ENCODE results near the gene PITPNC1.
"Not testable (repeated sequence)": the region's sequence is repeated elsewhere in the genome, so short reads cannot be mapped to it uniquely, and the experiment has no call there.

Gene PITPNC1

GRCh38 chr17:67401106-67401505 is 24.0 kb downstream of the PITPNC1 start:
- DNase-seq (ENCODE audit: low read depth in 2 of 2) = no peak
- H3K4me3 ChIP-seq (replicated peaks in 1 of 2; ENCODE audit: low read depth in 2 of 2, low read length in 2 of 2) = no peak overlapping the region
- TF ChIP-seq, protein P1, sequence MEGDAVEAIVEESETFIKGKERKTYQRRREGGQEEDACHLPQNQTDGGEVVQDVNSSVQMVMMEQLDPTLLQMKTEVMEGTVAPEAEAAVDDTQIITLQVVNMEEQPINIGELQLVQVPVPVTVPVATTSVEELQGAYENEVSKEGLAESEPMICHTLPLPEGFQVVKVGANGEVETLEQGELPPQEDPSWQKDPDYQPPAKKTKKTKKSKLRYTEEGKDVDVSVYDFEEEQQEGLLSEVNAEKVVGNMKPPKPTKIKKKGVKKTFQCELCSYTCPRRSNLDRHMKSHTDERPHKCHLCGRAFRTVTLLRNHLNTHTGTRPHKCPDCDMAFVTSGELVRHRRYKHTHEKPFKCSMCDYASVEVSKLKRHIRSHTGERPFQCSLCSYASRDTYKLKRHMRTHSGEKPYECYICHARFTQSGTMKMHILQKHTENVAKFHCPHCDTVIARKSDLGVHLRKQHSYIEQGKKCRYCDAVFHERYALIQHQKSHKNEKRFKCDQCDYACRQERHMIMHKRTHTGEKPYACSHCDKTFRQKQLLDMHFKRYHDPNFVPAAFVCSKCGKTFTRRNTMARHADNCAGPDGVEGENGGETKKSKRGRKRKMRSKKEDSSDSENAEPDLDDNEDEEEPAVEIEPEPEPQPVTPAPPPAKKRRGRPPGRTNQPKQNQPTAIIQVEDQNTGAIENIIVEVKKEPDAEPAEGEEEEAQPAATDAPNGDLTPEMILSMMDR (IDR thresholded peaks at IDR 0.05; ENCODE audit: low read depth, low read length) = no peak

GRCh38 chr17:67401598-67402504 is 24.8 kb downstream of the PITPNC1 start:
- DNase-seq (ENCODE audit: low read depth in 2 of 2) = no peak
- TF ChIP-seq, protein P1 (IDR thresholded peaks at IDR 0.05; ENCODE audit: low read depth, low read length) = no peak
- H3K4me3 ChIP-seq (replicated peaks in 1 of 2; ENCODE audit: low read depth in 2 of 2, low read length in 2 of 2) = no peak overlapping the region

DNA sequence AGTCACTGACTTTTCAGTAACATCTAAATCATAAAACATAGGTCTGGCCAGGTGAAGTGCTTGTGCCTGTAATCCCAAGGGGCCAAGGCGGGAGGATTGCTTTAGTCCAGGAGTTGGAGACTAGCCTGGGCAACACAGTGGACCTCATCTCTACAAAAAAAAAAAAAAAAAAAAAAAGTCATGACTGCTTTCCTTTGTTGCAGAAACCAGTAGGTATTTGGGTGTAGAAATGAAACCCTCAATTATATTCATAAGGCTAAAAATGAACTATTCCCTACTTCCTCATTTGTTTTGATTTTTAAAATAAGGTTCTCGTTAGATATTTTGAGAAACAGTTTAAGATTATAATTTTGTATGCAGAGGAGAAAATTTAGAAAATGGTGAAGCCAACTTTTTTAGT is 26.0 kb downstream of the PITPNC1 start:
- H3K4me3 ChIP-seq (replicated peaks in 1 of 2; ENCODE audit: low read depth in 2 of 2, low read length in 2 of 2) = no peak overlapping the region
- TF ChIP-seq, protein P1 (IDR thresholded peaks at IDR 0.05; ENCODE audit: low read depth, low read length) = no peak

GRCh38 chr17:67403483-67403882 is 26.4 kb downstream of the PITPNC1 start:
- DNase-seq (ENCODE audit: low read depth in 2 of 2) = no peak
- TF ChIP-seq, protein P1 (IDR thresholded peaks at IDR 0.05; ENCODE audit: low read depth, low read length) = no peak
- no peak overlapping the region for H3K4me3 ChIP-seq (replicated peaks in 1 of 2; ENCODE audit: low read depth in 2 of 2, low read length in 2 of 2)

More for the DNA sequence above, 26.0 kb downstream of the PITPNC1 start:
- DNase-seq (ENCODE audit: low read depth in 2 of 2) = no peak

DNA sequence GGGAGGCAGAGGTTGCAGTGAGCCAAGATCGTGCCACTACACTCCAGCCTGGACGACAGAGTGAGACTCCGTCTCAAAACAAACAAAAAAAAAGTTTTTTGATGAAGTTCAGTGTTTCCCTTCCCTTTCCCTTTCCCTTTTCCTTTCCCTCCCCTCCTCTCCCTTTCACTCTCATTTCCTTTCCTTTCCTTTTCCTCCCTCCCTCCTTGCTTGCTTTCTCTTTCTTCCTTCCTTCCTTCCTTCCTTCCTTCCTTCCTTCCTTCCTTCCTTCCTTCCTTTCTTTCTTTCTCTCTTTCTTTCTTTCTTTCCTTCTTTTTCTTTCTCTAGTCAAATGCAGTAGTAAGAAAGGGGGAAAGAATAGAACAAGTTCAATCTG is 31.4 kb downstream of the PITPNC1 start:
- not testable (repeated sequence) for H3K4me3 ChIP-seq (replicated peaks in 1 of 2; ENCODE audit: low read depth in 2 of 2, low read length in 2 of 2); DNase-seq (ENCODE audit: low read depth in 2 of 2)

DNA sequence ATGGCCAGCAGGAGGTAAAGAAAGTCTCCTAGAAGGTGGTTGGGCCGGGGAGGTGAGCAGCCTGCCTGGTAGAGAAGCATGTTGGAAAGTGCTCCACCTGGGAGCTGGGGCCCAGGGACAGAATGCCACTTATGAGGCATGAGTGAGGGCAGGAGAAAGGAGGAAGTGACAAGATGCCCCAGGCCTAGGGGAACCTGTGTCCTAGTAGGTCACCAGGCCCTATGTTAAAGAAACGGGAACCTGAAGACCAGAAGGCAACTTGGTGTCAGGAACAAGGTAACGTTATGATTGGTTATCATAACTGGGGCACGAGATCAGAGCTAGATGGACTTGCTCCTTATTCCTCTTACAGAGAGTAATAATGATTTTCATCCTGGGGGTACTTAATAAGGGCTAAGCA is 34.3 kb downstream of the PITPNC1 start:
- no peak for DNase-seq (ENCODE audit: low read depth in 2 of 2)
- TF ChIP-seq, protein P1 (IDR thresholded peaks at IDR 0.05; ENCODE audit: low read depth, low read length) = no peak
- no peak overlapping the region for H3K4me3 ChIP-seq (replicated peaks in 1 of 2; ENCODE audit: low read depth in 2 of 2, low read length in 2 of 2)

GRCh38 chr17:67412032-67412431 is 35.0 kb downstream of the PITPNC1 start:
- DNase-seq (ENCODE audit: low read depth in 2 of 2) = no peak
- TF ChIP-seq, protein P1 (IDR thresholded peaks at IDR 0.05; ENCODE audit: low read depth, low read length) = no peak
- no peak overlapping the region for H3K4me3 ChIP-seq (replicated peaks in 1 of 2; ENCODE audit: low read depth in 2 of 2, low read length in 2 of 2)

Measured in cardiac fibroblast (primary cell).